Epithelial cell of prostate (primary cell): Measurements from ENCODE around the gene CDON.
A peak's percentile ranks its signal among the peaks of the same experiment; 100 is the strongest.

Experiments used
- DNase-seq: peaks from one replicate; pipeline ENCODE4 v3.0.0-alpha.2; 2011; ENCODE audit warnings: low read depth, low spot score
- H3K27ac ChIP-seq: fragments of 450-650 bp; 2 replicates; pipeline ENCODE4 v1.5.1; 2017; ENCODE audit warnings: mild to moderate bottlenecking

The CDON gene

DNA sequence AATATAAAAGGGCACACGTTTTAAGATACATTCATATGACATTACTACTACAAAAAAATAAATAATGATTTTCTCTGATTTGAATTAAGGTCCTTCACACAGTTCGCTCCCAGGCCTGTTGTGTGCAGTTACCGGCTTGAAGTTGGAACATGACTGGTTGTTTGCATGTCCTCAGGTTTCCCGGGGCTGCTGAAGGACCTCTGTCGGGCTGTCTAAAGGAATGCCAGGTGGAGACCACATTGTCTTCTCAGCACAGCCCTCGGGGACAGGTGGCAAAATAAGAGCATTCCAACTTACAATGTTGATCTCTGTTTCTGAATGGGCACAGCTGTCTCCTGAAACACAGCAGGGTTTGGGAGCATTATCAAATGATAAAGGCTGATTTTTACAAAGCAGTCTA lies 101.9 kb downstream of the CDON start:
- no peak for DNase-seq
- no peak overlapping the region for H3K27ac ChIP-seq

DNA sequence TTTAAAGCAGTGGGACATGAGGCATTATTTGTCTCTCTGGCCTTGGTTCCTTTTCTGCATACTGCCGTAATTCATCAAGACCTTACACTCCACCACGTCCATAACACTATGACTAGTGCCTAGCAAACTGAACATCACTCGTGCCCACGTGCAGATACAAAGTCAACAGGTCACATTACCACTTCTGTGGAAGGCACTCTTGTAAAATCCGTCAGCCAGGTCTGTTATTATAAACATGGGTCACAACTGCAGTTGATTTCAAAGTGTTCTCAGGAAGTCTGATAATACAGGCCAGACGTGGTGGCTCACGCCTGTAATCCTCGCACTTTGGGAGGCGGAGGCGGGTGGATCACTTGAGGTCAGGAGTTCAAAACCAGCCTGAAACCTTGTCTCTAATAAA lies 102.7 kb downstream of the CDON start:
- no peak overlapping the region for H3K27ac ChIP-seq
- DNase-seq, result no peak

DNA sequence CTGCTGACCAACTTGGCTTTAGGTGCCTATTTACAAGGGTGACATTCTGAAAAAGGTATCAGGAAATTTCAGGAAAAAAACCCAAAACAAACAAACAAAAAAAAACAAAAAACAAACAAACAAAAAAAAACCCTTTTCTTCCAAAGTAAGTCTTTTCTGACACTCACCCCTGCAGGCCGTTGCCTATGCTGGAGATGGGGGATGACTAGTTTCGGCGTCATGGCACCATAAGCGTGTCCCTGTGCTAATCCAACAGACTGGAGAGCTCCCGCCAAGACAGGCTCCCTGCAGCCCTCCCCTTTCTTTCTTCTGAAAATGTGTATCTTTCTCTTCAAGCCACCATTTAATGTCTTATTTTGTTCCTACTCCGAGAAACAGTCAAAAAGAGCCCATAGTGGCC lies 103.2 kb downstream of the CDON start:
- DNase-seq, result no peak
- H3K27ac ChIP-seq, result no peak overlapping the region

DNA sequence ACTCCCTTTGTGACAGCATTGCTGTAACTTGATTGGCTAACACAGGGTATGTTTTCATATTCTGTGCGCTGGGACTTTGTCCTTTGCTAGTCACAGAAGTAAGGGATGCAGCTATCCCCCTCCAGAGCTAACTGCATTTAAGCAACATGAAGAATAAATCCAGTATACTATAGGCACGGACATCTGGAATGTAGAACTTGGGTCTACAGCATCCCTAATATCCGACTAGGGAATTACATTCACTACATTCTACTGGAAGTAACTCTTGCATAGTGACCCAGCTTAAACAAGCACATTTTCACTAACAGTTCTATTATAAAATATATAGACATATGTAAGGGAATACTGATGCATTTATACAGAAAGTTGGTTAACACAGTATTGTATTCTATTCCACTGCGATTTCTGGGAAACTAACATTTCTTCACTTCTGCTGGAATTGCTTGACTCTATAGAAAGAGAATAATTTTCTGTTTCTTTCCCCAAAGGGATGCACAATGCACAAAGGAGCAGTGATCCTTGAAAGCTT lies 103.7 kb downstream of the CDON start:
- DNase-seq, result no peak
- no peak overlapping the region for H3K27ac ChIP-seq

DNA sequence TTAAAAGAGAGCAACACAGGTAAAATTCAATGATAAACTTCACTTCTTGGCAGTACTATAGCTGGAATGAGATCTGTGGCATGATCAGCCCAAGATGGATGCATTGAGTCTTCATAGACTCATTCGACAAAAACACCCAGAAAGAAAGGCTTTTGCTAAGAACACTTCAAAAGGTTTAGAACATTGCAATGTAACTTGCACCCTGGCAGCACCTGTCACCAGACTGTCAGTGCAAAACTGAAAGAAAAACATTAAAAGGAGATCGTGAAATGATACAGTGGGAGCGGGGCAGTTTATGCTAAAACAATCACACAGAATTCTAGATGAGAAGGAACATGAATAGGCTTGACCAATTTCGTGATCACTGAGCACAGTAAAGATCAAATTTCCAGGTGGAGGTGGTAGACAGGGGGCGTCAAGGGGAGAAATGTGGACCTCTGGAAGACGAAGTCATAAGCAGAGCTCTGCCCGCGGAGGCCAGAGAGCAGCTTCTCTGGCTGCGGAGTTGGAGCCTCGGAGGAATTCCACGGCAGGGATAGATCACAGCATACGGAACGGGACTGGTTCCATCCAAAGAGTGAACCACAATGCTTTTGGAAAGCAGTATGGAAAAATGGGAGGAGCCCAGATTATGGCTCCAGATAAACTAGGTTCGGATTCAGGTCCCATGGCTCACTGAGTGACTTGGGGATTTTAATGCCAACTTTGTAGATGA lies 104.9 kb downstream of the CDON start:
- no peak overlapping the region for H3K27ac ChIP-seq
- no peak for DNase-seq

DNA sequence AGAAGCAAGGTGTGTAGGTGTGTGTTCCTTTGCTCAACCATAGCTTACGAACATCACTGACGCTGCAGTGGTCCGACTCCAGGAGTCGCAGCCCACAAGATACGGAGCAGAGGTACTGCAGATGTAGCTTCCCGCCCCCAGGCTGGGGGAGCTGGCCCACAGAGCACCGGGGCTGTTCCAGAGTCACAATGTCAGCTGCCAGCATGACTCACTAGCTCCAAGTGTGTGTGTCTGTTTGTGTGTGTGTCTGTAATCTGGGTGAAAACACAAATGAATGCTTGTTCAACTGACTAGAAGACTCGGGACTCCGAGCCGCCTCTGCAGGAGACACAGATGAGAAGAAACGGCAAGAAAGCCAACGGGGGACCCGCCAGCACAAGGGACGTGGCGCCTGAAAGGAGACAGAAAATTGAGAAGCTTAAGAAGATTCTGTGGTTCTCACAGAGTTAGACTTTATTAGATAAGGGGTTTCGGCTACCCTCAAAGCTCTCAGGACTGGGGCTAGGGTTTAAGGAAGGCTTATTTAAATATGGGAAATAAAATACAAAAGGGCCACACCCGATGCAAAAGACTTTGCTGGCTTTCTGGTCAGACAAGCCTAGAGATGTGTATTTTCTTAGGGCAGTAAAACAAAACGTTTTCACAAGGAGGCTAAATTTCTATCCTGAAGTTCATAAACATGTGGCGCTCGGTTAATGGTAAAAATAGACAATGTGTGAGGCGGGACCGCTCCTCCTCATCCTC lies 106.1 kb downstream of the CDON start:
- no peak for DNase-seq
- H3K27ac ChIP-seq, result no peak overlapping the region

DNA sequence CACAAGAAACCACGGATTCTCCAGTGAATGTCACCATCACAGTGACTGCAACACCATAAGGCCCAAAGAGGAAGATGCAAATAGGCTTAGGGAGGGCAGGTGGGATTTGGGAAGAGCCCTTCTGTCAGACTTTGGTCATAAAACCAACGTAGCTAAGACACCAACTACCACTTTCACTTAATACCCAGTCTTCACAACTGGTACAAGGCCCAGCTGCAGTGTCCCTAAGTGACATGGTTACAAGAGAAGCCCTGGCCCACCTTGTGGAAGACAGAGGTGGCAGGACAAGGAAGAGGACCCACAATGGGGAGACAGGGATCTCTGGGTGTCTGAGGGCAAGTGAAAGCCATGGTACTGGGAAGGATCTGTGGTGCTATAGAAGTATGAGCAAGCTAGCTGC lies 106.8 kb downstream of the CDON start:
- no peak overlapping the region for H3K27ac ChIP-seq
- DNase-seq, result no peak

DNA sequence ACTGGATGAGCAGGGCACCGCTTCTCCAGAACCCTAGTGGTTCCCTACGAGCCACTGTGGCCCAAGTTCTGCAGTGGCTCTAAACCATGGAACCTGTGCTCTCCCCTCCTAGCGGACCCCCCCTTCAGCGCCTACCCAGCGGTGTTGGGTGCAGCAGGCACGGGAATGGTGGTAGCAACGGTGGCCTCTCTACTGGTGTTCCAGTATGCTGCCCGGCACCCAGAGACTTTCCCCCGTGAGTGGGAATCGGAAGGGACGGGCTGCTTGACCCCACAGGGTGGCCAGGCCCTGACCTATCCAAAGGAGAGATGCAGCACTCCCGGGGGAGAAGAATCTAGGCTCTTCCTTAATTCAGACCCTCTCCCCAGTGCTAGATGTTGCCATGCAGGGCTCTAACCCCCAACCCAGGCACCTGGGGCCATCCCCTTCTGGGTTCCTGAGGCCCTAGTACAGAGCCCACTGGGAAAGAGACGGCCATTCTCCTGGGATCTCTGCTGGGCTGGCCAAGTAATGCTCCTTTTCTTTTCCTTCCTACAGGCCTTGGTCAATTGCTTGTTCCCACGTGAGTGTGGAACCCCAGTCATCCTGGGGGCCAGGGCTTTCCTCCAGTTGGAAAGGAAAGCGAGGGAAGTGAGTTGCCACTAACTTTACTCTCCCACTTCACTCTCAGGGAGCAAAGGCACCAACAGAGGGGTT lies 107.6 kb downstream of the CDON start:
- no peak overlapping the region for H3K27ac ChIP-seq
- DNase-seq, result no peak

DNA sequence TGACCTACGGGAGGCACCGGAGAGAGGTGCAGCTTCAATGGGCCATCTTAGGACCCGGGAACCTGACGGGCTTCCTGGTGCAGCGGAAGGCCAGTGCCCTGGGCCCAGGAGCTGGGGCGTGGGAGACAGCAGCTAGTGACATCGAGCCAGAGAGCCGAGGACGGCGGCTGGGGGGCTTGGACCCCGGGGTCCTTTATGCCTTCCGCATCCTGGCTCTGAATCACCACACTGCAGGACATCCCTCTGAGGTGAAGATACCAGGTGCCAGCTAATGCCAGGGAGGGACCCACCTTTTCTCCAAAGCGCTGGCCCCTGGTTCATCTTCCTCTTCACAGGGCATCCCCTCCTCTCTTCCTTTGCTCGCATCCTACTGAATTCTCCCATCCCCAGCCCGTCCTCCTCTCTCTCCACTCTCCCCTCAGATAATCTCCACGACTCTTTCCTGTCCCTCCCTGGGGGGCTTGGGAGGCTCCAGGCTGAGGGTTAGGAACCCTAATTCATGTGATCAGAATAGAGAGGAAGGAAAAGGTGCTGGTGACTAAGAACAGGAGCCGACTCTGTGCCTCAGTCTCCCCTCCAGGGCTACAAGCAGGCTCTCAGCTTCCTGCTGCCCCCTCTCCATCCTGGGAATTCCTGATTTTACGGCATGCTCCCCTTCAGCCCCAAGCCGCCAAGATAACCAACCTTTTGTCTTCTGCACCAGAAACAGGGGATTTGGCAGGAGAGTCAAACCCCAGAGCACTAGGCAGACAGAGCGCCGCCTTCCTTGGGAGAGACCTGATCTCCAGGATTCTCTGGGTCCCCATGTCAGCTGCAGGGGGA lies 108.3 kb downstream of the CDON start:
- DNase-seq, result no peak
- H3K27ac ChIP-seq, result no peak overlapping the region

DNA sequence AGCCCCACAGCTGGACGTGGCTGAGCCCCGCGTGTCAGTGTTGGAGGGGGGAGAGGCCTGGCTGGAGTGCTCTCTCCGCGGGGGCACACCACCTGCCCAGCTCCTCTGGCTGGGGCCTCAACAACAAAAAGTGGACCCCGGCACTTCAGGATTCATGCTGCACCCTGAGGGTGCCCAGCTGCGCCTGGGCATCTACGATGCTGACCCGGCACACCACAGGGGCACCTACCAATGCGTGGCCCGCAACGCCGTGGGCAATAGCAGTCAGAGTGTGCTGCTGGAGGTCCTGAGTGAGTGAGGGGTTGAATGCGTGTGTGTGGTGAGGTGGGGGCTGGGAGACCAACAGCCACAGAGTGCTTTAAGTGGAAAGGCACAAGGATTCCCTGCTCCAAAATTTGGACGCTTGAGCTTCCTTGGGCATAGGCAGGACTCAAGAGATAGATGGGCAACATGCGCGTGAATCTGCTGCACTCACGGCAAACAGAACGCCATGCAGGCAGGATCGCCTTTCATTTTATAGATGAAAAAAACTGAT lies 109.2 kb downstream of the CDON start:
- peak overlapping the region; percentile 51 for H3K27ac ChIP-seq
- no peak for DNase-seq

DNA sequence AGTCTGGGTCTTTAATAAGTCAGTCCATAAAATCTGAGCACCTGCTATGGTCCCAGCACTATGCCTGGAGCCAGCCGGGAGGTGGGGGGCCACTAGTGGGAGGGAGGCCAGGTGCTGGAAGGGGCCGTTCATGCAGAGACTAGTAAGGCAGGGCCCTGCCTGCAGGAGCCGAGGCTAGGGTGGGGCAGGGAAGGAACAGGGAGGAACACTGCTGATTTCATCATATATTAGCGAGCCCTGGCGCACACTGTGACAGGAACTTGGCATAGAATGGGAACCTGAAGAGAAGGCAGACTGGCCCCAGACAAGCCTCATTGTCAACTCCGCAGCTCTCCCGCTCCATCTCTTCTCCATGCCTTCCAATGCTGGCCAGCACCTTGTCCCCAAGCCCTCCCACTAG lies 109.7 kb downstream of the CDON start:
- H3K27ac ChIP-seq, result peak overlapping the region; percentile 51
- DNase-seq, result no peak

DNA sequence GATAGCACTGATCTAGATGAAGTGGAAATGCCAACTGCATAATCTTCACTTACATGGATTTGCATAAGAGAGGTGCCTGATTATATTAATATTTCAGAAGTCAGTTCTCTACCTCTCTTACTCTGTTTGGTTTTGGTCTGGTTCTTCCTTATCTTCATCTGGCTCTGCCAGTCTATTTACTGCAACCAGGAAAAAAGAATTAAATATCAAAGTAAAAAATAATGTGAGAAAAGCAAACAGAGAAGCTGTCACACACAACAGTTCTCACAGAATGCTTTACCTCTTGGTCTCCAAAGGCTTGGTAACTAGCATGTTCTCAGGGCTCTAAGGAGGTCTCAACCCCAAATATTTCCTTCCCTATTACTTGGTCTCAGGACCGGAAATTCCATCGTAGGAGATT lies 110.1 kb downstream of the CDON start:
- no peak for DNase-seq
- peak overlapping the region; percentile 51 for H3K27ac ChIP-seq

DNA sequence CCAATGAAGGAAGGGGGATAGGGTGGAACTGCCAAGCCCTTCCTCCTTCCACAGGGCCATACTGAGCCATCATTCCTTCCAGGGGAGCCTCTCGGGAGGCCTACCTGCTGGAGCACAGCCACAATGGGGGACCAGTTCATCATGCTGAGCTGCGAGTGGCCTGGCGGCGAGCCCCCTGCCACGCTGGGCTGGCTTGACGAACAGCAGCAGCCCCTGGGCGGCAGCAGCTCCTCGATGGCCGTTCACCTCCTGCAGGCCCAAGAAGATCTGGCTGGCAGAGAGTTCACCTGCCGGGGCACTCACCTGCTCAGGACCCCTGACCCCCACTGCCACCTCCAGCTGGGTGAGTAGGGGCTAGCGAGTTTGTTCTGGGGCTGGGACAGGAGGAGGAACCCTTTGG lies 110.9 kb downstream of the CDON start:
- DNase-seq, result no peak

DNA sequence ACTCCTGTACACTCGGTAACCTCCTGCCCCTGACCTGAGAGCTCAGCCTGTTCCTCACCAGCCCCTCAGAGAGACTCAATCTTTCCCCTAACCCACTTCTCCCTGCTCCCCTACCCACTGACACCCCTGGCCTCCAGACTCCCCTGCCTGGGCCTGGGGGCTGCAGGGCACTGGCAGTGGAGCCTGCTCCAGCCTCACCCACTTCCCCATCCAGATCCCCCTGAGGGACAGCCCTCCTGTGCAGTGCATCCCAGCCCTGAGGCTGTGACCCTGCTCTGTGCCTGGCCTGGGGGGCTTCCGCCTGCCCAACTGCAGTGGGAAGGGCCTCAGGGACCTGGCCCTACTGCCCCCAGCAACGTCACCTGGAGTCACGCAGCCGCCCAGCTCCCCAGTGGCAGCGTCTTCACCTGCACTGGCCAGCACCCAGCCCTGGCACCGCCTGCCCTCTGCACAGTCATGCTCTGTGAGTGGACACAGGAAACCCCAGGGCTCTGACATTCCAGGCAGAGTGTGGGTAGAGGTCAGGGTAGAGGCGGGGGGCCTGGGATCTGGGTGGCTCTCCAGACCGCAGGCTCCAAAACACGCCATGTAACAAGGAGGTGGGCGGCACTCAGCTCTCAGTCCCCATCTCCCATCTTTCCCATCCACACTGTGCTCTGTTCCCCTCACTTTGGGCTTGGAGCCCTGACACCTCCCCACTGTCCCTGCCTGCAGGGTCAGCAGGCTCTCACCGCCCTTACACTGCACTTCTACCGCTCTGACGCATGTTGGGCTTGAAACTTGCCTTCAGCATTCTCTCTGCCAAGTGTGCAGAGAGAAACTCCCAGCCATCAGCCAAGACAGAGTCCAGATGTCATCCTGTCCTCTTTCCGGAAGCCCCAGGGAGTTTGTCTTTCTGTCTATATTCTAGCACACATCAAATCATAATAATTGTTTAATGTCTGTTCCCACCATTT lies 111.7 kb downstream of the CDON start:
- DNase-seq, result no peak

More for the DNA sequence above, 110.9 kb downstream of the CDON start:
- H3K27ac ChIP-seq, result no peak overlapping the region

DNA sequence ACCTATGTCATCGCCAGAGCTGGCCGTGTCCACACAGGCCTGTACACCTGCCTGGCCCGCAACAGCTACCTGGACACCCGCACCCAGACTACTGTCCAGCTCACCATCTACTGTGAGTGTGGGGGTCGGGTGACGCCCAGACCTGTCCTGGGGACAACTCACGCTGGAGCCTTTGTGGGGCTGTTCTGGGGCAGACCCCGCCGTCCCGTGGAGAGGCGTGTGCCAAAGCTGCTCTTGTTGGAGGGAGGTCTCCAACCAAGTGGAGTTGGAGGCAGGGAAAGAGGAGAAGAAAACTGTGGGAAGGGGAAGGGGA lies 112.5 kb downstream of the CDON start:
- no peak overlapping the region for H3K27ac ChIP-seq
- DNase-seq, result no peak

More for the DNA sequence above, 111.7 kb downstream of the CDON start:
- H3K27ac ChIP-seq, result no peak overlapping the region

DNA sequence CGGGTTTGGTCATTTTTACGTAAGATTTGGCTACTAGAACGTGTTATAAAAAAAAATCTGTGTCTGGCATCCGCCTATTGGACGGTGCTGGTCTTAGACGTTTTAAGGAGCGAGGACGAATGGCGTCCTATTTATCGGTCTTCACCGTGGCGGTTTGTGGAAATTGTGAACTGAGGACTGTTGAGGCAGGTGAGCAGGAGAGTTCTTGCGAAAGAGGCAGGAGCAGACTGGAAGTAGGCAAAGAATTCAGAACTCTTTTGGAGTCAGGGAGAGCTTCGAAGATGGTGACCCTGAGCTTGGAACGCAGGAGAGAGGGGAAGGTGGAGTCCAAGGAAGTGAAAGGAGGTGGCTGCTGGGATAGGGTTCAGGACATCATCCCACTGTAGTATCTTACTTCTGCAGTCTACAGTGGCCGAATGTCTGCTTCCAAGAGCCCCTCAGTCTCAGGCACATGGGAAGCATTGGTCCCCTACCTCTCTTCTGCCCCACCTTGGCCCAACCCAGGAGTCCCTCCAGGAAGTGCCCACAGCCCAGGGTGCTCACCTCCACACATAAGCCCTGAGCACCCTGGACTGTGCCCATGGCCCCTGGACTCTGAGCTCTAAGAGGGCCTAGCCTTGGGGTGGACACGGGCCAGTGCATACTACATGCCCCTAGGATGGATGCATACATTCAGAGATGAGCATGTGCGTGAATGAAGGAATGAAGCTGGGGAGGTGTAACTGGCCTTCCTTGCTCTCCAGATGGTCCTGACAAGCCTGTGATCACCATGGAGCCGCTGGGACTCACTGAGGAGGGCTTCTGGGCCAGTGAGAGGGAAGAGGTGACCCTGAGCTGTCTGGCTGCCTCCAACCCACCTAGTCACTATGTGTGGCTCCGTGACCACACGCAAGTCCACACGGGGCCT lies 113.1 kb downstream of the CDON start:
- no peak for DNase-seq
- no peak overlapping the region for H3K27ac ChIP-seq

DNA sequence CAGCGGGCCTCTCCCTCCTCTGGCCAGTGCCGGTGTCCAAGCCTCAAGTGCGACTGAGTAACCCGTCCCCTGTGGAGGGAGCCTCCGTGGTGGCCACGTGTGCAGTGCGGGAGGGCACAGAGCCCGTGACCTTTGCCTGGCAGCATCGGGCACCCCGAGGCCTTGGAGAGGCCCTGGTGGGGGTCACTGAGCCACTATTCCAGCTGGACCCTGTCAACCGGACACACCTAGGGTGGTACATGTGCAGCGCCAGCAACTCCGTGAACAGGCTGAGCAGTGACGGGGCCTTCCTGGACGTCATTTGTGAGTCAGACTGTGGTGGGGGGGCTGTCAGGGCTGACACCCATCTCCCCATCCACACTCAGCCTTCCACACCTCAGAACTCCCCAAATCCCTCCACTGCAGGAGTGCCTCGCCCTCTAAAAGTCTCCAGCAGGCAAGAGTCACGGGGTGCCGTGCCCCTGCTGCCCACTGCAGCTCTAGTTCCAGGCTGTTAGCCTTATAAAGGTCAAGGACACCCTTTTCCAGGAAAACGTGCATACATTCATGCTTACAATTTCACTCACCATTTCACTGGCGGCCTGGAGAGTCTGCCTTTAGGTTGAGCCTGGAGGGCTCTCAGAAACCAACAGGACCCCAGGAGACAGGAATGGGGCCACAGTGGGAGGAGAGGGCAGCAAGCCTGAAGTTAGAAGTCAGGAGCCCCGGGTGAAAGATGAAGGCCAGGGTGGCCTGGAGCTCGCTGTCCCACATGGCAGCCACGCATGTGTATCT lies 114.2 kb downstream of the CDON start:
- no peak for DNase-seq
- H3K27ac ChIP-seq, result no peak overlapping the region
